ENCODE measurements around the gene TMEM178B.

DNA sequence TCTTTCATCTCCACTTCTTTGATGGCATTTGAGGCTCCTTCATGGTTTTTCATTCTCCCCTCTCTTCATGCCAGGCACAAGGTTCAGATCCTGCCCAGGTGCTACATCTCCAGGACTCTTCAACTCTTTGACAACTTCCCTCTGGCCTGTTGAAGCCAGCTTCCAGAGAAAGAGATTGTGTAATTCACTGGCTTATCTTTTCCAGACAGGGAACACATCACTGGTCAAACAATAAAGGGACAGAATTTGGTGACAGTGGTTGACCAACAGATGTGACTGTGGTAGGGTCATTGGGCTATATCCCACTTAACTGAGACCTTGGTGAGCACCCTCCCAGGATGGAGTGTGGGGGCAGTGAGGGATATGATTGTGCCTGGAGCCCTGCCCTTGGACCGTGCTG lies 365.9 kb downstream of the TMEM178B start:
- TF ChIP-seq POLR2A (conservative IDR thresholded peaks at IDR 0.05) (no peak), CBFA2T2 (conservative IDR thresholded peaks at IDR 0.05) (no peak), SP1 (CRISPR knock-in tag; IDR thresholded peaks at IDR 0.05) (no peak), BCL6 (CRISPR knock-in tag; IDR thresholded peaks at IDR 0.05) (no peak), POLR2AphosphoS5 (IDR thresholded peaks at IDR 0.05; ENCODE audit: control insufficient read depth, insufficient read depth, low read depth, low read length) (no peak)
- TF ChIP-seq, protein P1, sequence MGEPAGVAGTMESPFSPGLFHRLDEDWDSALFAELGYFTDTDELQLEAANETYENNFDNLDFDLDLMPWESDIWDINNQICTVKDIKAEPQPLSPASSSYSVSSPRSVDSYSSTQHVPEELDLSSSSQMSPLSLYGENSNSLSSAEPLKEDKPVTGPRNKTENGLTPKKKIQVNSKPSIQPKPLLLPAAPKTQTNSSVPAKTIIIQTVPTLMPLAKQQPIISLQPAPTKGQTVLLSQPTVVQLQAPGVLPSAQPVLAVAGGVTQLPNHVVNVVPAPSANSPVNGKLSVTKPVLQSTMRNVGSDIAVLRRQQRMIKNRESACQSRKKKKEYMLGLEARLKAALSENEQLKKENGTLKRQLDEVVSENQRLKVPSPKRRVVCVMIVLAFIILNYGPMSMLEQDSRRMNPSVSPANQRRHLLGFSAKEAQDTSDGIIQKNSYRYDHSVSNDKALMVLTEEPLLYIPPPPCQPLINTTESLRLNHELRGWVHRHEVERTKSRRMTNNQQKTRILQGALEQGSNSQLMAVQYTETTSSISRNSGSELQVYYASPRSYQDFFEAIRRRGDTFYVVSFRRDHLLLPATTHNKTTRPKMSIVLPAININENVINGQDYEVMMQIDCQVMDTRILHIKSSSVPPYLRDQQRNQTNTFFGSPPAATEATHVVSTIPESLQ (CRISPR knock-in tag; IDR thresholded peaks at IDR 0.05), result no peak
